Upper lobe of right lung (tissue), 1 donor: ENCODE measurements around the gene SNX15. TPM values are rescaled to one million over a fixed set of nuclear protein-coding genes. Genes with fewer than 3 reads are reported as not detected.
A peak's percentile ranks its signal among the peaks of the same experiment; 100 is the strongest.

Experiments used
- ATAC-seq: fragments of 200-7000 bp; cut with Tn5 transposase; one replicate; pipeline ENCODE4 v1.9.1; 2020; ENCODE audit warnings: mild to moderate bottlenecking, moderate library complexity
- DNase-seq: peaks from one replicate; pipeline ENCODE4 v3.0.0-alpha.2; 2020
- H3K27ac ChIP-seq: fragments of 200-600 bp; one replicate; pipeline ENCODE4 v1.8.0; 2022
- H3K27me3 ChIP-seq: fragments of 200-600 bp; one replicate; pipeline ENCODE4 v1.8.0; 2022; ENCODE audit warnings: mild to moderate bottlenecking
- H3K36me3 ChIP-seq: fragments of 200-600 bp; one replicate; pipeline ENCODE4 v1.8.0; 2022
- H3K4me1 ChIP-seq: fragments of 200-600 bp; one replicate; pipeline ENCODE4 v1.8.0; 2022
- H3K4me3 ChIP-seq: fragments of 200-600 bp; one replicate; pipeline ENCODE4 v1.8.0; 2022; ENCODE audit warnings: mild to moderate bottlenecking
- H3K9me3 ChIP-seq: fragments of 200-600 bp; one replicate; pipeline ENCODE4 v1.8.0; 2022
- CTCF ChIP-seq: fragments of 200-600 bp; IDR thresholded peaks from one replicate; pipeline ENCODE4 v1.8.0; 2022; ENCODE audit warnings: antibody characterized with exemption
- intact Hi-C: fragments of 100-400 bp; cut with DNase I; formaldehyde crosslinking; loops from one replicate; pipeline ENCODE4 v1.11.0; 2022
- total RNA-seq: library from RNA; stranded (reverse); fragmentation: NEBNext Ultra II Directional; extraction: Animal tissue kit (Norgen Biotek cat#: 25700); gene quantifications from one replicate; pipeline ENCODE4 v1.2.1, GENCODE V29; 2021
- donor health status: DM: no; HTN: yes; CAD: no; lungs with severe emphysema.

SNX15 gene
- total RNA-seq, 1 donor from 2014 or later = 27.1 TPM

GRCh38 chr11:65078786-65079342, 51.6 kb downstream of the SNX15 start:
- no peak for ATAC-seq

GRCh38 chr11:65083134-65083833, 56.0 kb downstream of the SNX15 start:
- no peak for DNase-seq
- ATAC-seq = no peak
- Histone ChIP-seq H3K9me3 (no peaks in the 10 kb centered on the region), H3K27me3 (no peaks in the 10 kb centered on the region), H3K36me3 (peaks cover 32% of the 10 kb centered on the region), H3K27ac (peak overlapping the region; percentile 90), H3K4me3 (peak overlapping the region; percentile 70), H3K4me1 (peaks cover 7% of the 10 kb centered on the region)
- no peak for TF ChIP-seq CTCF
- intact Hi-C loops = no loop called here

More at GRCh38 chr11:65078786-65079342, 51.6 kb downstream of the SNX15 start:
- TF ChIP-seq CTCF = no peak
- H3K4me1 ChIP-seq = no peaks in the 10 kb centered on the region
- H3K27me3 ChIP-seq = no peaks in the 10 kb centered on the region
- H3K9me3 ChIP-seq = no peaks in the 10 kb centered on the region
- no peak for DNase-seq
- intact Hi-C loops = no loop called here
- no peak overlapping the region for H3K27ac ChIP-seq
- no peaks in the 10 kb centered on the region for H3K36me3 ChIP-seq
- no peak overlapping the region for H3K4me3 ChIP-seq

GRCh38 chr11:65083834-65084597, 56.8 kb downstream of the SNX15 start, which contains the start of the genes CDCA5 and ZFPL1:
TSS of gene CDCA5 (minus strand) at chr11:65084040. CDS start at chr11:65083978, 62 bp downstream.
TSS of gene ZFPL1 (plus strand) at chr11:65084222. CDS start at chr11:65084699, 477 bp downstream.
- Histone ChIP-seq H3K9me3 (no peaks in the 10 kb centered on the region), H3K36me3 (peaks cover 35% of the 10 kb centered on the region), H3K4me1 (peaks cover 7% of the 10 kb centered on the region), H3K27me3 (no peaks in the 10 kb centered on the region), H3K4me3 (peak within 1 kb of the TSS; percentile 70), H3K27ac (peak within 1 kb of the TSS; percentile 90)
- intact Hi-C loops = no loop called here
- DNase-seq = peak; percentile 97
- TF ChIP-seq CTCF = no peak
- peak; percentile 97 for ATAC-seq

- Histone ChIP-seq H3K4me3 (peak overlapping the region; percentile 70), H3K27ac (peak overlapping the region; percentile 90), H3K9me3 (no peaks in the 10 kb centered on the region), H3K27me3 (no peaks in the 10 kb centered on the region), H3K36me3 (peaks cover 43% of the 10 kb centered on the region), H3K4me1 (peaks cover 7% of the 10 kb centered on the region)
- no peak for ATAC-seq
- no peak for DNase-seq
- no peak for TF ChIP-seq CTCF
- intact Hi-C loops = no loop called here
Measured at GRCh38 chr11:65084598-65085375, 57.5 kb downstream of the SNX15 start.

- DNase-seq (no peak), ATAC-seq (no peak)
- no peak for TF ChIP-seq CTCF
- H3K9me3 ChIP-seq = no peaks in the 10 kb centered on the region
- H3K27ac ChIP-seq = no peak overlapping the region
- H3K4me1 ChIP-seq = peaks cover 7% of the 10 kb centered on the region
- intact Hi-C loops = no loop called here
- no peaks in the 10 kb centered on the region for H3K27me3 ChIP-seq
- H3K36me3 ChIP-seq = peaks cover 44% of the 10 kb centered on the region
- H3K4me3 ChIP-seq = no peak overlapping the region
Measured at GRCh38 chr11:65085446-65085845, 58.2 kb downstream of the SNX15 start.
